ENCODE data around the gene GCA. TPM values are rescaled to one million over a fixed set of nuclear protein-coding genes. Genes with fewer than 3 reads are reported as not detected.

Gene GCA
- total and polyA plus RNA-seq, 2 of the 13 experiments (the other 11 are each of a cell fraction or from before 2014, with no cell fraction given) = 42.0 to 48.3 TPM

DNA sequence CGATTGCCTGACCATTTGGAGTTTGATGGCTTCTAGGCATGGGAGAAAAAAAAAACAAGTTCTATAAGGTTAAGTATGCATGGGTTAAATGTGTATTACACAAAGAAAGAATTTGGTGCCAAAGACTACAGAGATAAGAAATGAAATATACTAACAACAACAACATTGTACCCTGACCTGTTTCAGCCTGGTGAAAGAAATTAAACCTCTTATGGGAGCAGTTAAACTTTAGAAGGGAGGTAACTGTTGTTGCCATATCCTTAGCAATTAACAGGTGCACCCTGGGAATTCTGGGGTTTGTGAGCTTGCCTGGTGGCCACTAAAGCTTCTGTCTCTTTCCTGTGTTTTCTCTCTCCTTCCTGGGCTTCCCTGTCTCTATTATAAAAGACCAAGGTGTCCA lies 19.0 kb upstream of the GCA start (continued):
- TF ChIP-seq, protein P1, sequence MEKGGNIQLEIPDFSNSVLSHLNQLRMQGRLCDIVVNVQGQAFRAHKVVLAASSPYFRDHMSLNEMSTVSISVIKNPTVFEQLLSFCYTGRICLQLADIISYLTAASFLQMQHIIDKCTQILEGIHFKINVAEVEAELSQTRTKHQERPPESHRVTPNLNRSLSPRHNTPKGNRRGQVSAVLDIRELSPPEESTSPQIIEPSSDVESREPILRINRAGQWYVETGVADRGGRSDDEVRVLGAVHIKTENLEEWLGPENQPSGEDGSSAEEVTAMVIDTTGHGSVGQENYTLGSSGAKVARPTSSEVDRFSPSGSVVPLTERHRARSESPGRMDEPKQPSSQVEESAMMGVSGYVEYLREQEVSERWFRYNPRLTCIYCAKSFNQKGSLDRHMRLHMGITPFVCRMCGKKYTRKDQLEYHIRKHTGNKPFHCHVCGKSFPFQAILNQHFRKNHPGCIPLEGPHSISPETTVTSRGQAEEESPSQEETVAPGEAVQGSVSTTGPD (CRISPR knock-in tag; IDR thresholded peaks at IDR 0.05) = no peak
- TF ChIP-seq ZNF644 (CRISPR knock-in tag; IDR thresholded peaks at IDR 0.05; ENCODE audit: low read depth) (no peak), ZBTB20 (CRISPR knock-in tag; IDR thresholded peaks at IDR 0.05; ENCODE audit: borderline replicate concordance, low read depth) (no peak), FIP1L1 (IDR thresholded peaks at IDR 0.05; ENCODE audit: borderline replicate concordance, insufficient read depth, low read depth, low read length) (no peak)
- TF ChIP-seq, protein P2, sequence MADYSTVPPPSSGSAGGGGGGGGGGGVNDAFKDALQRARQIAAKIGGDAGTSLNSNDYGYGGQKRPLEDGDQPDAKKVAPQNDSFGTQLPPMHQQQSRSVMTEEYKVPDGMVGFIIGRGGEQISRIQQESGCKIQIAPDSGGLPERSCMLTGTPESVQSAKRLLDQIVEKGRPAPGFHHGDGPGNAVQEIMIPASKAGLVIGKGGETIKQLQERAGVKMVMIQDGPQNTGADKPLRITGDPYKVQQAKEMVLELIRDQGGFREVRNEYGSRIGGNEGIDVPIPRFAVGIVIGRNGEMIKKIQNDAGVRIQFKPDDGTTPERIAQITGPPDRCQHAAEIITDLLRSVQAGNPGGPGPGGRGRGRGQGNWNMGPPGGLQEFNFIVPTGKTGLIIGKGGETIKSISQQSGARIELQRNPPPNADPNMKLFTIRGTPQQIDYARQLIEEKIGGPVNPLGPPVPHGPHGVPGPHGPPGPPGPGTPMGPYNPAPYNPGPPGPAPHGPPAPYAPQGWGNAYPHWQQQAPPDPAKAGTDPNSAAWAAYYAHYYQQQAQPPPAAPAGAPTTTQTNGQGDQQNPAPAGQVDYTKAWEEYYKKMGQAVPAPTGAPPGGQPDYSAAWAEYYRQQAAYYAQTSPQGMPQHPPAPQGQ (CRISPR knock-in tag; IDR thresholded peaks at IDR 0.05; ENCODE audit: borderline replicate concordance) = no peak

GRCh38 chr2:162327134-162327769 lies 16.7 kb upstream of the GCA start:
- H3K4me2 ChIP-seq (ENCODE audit: low read depth, low read length) = no peak overlapping the region
- no TSS peak for BruUV-seq (replicated peaks)
- no peak overlapping the region for H2AFZ ChIP-seq (ENCODE audit: low read length)
- intact Hi-C loops (cut with micrococcal nuclease; ENCODE audit: unreplicated experiment) = no loop called here
- 18% methylated on average over 5 of the region's 5 CpGs for WGBS (ENCODE audit: low lambda C conversion rate)
- in situ Hi-C loops (cut with HindIII; ENCODE audit: extremely low pct_ligation_motif_present, low pct_unique_long_range_greater_than_20kb) = no loop called here
- H3K27me3 ChIP-seq (ENCODE audit: control insufficient read depth in 1 of 2, insufficient read depth in 2 of 2, low read length in 2 of 2) = no peaks in the 10 kb centered on the region; a peak in 1 of 5 replicates
- ATAC-seq (peak; percentile 30; the same call in 2 of the 3 replicates), DNase-seq (ENCODE audit: low spot score) (no peak), FAIRE-seq (no peak)
- ChIA-PET CTCF (ENCODE audit: low intra/inter-chr PET ratio, low total read pairs) (interaction anchor here (0.7 kb wide), 1 partner anchor 468 kb away, joined by 3 read pairs; no protein-coding TSS in a partner anchor), POLR2A (no interaction called here)
- no peaks in the 10 kb centered on the region for H3K79me2 ChIP-seq (ENCODE audit: insufficient read depth, low read length)
- no peak overlapping the region for H3K9ac ChIP-seq (ENCODE audit: insufficient read depth, low read depth, low read length)
- no peaks in the 10 kb centered on the region for H3K36me3 ChIP-seq (replicated peaks in 1 of 2; ENCODE audit: control insufficient read depth in 1 of 2, insufficient read depth in 2 of 2, low read length in 2 of 2)
- no peaks in the 10 kb centered on the region; the same call in 1 of the 2 replicates for H3K4me1 ChIP-seq (ENCODE audit: insufficient read depth, low read length)
- peaks cover 7% of the 10 kb centered on the region; the same call in 1 of the 2 replicates for H3K9me3 ChIP-seq (ENCODE audit: low read length)
- no peak overlapping the region for H3K27ac ChIP-seq (ENCODE audit: extremely low read length, insufficient read depth, low read length)
- H3K4me3 ChIP-seq (replicated peaks in 1 of 3; ENCODE audit: insufficient read depth in 1 of 3, low read depth in 2 of 3, low read length in 3 of 3) = no peak overlapping the region
- H4K20me1 ChIP-seq (ENCODE audit: insufficient read depth, low read length) = no peaks in the 10 kb centered on the region
- TF ChIP-seq ZNF337 (CRISPR knock-in tag; IDR thresholded peaks at IDR 0.05; ENCODE audit: borderline replicate concordance, low read depth) (no peak), KIAA2018 (CRISPR knock-in tag; IDR thresholded peaks at IDR 0.05; ENCODE audit: borderline replicate concordance) (no peak), CCAR2 (optimal IDR thresholded peaks at IDR 0.05; ENCODE audit: low read depth, low read length) (no peak)
